PC-3 (cell line): ENCODE results near the gene CAST.

Source experiments
- EZH2 ChIP-seq: fragments of 300-600 bp; sonication (generic); IDR thresholded peaks from one replicate; pipeline ENCODE4 v1.6.1; 2017; ENCODE audit warnings: antibody characterized with exemption, mild to moderate bottlenecking, low read length; ENCODE audit not compliant: unreplicated experiment
- TF ChIP-seq, protein P1 (sequence below): fragments of 300-600 bp; sonication (generic); conservative IDR thresholded peaks from 2 replicates; pipeline ENCODE4 v1.5.1; 2017; ENCODE audit warnings: antibody characterized with exemption, low read depth, mild to moderate bottlenecking, low read length

DNA sequence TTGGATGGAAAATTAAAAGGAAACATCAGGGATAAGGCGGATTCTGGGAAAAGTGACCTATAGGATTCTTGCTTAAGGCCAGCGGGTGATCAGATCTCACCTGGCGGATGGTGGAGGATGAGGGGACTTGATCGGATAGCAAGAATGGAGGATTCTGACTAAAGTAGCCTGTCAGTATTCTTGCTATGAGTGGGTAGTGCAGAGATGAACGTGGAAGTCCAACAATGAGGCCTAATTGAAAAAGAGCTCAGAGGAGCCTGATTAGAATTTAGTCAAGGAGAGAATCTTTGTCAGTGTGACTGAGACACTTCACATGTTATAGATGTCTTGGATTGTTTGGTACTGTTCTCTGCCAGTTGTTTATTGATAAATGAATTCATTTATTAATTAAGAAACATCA lies 24.9 kb downstream of the CAST start:
- no peak for TF ChIP-seq EZH2
- TF ChIP-seq, protein P1, sequence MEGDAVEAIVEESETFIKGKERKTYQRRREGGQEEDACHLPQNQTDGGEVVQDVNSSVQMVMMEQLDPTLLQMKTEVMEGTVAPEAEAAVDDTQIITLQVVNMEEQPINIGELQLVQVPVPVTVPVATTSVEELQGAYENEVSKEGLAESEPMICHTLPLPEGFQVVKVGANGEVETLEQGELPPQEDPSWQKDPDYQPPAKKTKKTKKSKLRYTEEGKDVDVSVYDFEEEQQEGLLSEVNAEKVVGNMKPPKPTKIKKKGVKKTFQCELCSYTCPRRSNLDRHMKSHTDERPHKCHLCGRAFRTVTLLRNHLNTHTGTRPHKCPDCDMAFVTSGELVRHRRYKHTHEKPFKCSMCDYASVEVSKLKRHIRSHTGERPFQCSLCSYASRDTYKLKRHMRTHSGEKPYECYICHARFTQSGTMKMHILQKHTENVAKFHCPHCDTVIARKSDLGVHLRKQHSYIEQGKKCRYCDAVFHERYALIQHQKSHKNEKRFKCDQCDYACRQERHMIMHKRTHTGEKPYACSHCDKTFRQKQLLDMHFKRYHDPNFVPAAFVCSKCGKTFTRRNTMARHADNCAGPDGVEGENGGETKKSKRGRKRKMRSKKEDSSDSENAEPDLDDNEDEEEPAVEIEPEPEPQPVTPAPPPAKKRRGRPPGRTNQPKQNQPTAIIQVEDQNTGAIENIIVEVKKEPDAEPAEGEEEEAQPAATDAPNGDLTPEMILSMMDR = no peak
